ENCODE measurements around the gene ZDHHC5. TPM values are rescaled to one million over a fixed set of nuclear protein-coding genes. Genes with fewer than 3 reads are reported as not detected.

Gene ZDHHC5
- total RNA-seq, 1 experiment from 2014 or later, result 51.6 TPM

GRCh38 chr11:57741132-57742086 is 73.5 kb downstream of the ZDHHC5 start, which contains the start of gene SELENOH (continued):
- no peak for TF ChIP-seq ZNF512 (CRISPR knock-in tag; IDR thresholded peaks at IDR 0.05; ENCODE audit: borderline replicate concordance)
- peak; percentile 82 for TF ChIP-seq CREM (CRISPR knock-in tag; IDR thresholded peaks at IDR 0.05)
- no peak; the same call in 1 of the 2 replicates for TF ChIP-seq ZNF671 (CRISPR knock-in tag; IDR thresholded peaks at IDR 0.05)
- TF ChIP-seq ZNF263 (CRISPR knock-in tag; IDR thresholded peaks at IDR 0.05; ENCODE audit: low read depth), result no peak
- peak; percentile 73; the same call in 1 of the 2 replicates for TF ChIP-seq NFATC4 (CRISPR knock-in tag; IDR thresholded peaks at IDR 0.05)
- no peak for TF ChIP-seq TEAD4 (CRISPR knock-in tag; IDR thresholded peaks at IDR 0.05)
- TF ChIP-seq CREB1 (CRISPR knock-in tag; IDR thresholded peaks at IDR 0.05), result no peak; the same call in 1 of the 2 replicates
- no peak for TF ChIP-seq CTCF (IDR thresholded peaks at IDR 0.05)
- no peak for TF ChIP-seq NR1H2 (CRISPR knock-in tag; IDR thresholded peaks at IDR 0.05)
- TF ChIP-seq SMAD3 (CRISPR knock-in tag; IDR thresholded peaks at IDR 0.05; ENCODE audit: borderline replicate concordance), result peak; percentile 71; the same call in 1 of the 2 replicates
- peak; percentile 94; the same call in 1 of the 2 replicates for TF ChIP-seq KAT7 (CRISPR knock-in tag; IDR thresholded peaks at IDR 0.05; ENCODE audit: borderline replicate concordance)
- peak; percentile 93; the same call in 1 of the 2 replicates for TF ChIP-seq TP53 (CRISPR knock-in tag; IDR thresholded peaks at IDR 0.05)
- TF ChIP-seq FOXP4 (CRISPR knock-in tag; IDR thresholded peaks at IDR 0.05), result peak; percentile 91
- TF ChIP-seq, protein P1, sequence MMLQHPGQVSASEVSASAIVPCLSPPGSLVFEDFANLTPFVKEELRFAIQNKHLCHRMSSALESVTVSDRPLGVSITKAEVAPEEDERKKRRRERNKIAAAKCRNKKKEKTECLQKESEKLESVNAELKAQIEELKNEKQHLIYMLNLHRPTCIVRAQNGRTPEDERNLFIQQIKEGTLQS (CRISPR knock-in tag; conservative IDR thresholded peaks at IDR 0.05), result no peak
- peak; percentile 38; the same call in 1 of the 2 replicates for TF ChIP-seq NFYB (CRISPR knock-in tag; conservative IDR thresholded peaks at IDR 0.05; ENCODE audit: low read depth)
- TF ChIP-seq, protein P2, sequence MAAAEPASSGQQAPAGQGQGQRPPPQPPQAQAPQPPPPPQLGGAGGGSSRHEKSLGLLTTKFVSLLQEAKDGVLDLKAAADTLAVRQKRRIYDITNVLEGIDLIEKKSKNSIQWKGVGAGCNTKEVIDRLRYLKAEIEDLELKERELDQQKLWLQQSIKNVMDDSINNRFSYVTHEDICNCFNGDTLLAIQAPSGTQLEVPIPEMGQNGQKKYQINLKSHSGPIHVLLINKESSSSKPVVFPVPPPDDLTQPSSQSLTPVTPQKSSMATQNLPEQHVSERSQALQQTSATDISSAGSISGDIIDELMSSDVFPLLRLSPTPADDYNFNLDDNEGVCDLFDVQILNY (CRISPR knock-in tag; IDR thresholded peaks at IDR 0.05), result peak; percentile 94; the same call in 1 of the 2 replicates
- peak; percentile 57; the same call in 1 of the 2 replicates for TF ChIP-seq ZNF281 (CRISPR knock-in tag; IDR thresholded peaks at IDR 0.05)
- TF ChIP-seq ZBTB43 (CRISPR knock-in tag; IDR thresholded peaks at IDR 0.05), result peak; percentile 92
- 0 out of 2 replicates have a peak, but pooled peaks have one; percentile 71 for TF ChIP-seq RELA (CRISPR knock-in tag; IDR thresholded peaks at IDR 0.05; ENCODE audit: borderline replicate concordance)
- TF ChIP-seq ZNF121 (CRISPR knock-in tag; IDR thresholded peaks at IDR 0.05), result peak; percentile 99
- peak; percentile 96 for TF ChIP-seq FOXP1 (CRISPR knock-in tag; IDR thresholded peaks at IDR 0.05; ENCODE audit: borderline replicate concordance)
- TF ChIP-seq NR2C2 (CRISPR knock-in tag; IDR thresholded peaks at IDR 0.05), result no peak
- TF ChIP-seq SP1 (CRISPR knock-in tag; conservative IDR thresholded peaks at IDR 0.05), result peak; percentile 99
- TF ChIP-seq, protein P3, sequence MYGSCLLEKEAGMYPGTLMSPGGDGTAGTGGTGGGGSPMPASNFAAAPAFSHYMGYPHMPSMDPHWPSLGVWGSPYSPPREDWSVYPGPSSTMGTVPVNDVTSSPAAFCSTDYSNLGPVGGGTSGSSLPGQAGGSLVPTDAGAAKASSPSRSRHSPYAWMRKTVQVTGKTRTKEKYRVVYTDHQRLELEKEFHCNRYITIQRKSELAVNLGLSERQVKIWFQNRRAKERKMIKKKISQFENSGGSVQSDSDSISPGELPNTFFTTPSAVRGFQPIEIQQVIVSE (CRISPR knock-in tag; IDR thresholded peaks at IDR 0.05; ENCODE audit: borderline replicate concordance), result no peak
- peak; percentile 93 for TF ChIP-seq TEAD1 (CRISPR knock-in tag; IDR thresholded peaks at IDR 0.05)
- TF ChIP-seq ETV6 (CRISPR knock-in tag; IDR thresholded peaks at IDR 0.05), result peak; percentile 99

All from WTC11 (cell line).